ENCODE data around the gene TEAD3. TPM values are rescaled to one million over a fixed set of nuclear protein-coding genes. Genes with fewer than 3 reads are reported as not detected.

The TEAD3 gene
- total and polyA plus RNA-seq, 10 of the 15 experiments (the other 5 are each of a cell fraction or from before 2014, with no cell fraction given): 0.02 to 0.28 (median 0.18) TPM; not detected in 5

DNA sequence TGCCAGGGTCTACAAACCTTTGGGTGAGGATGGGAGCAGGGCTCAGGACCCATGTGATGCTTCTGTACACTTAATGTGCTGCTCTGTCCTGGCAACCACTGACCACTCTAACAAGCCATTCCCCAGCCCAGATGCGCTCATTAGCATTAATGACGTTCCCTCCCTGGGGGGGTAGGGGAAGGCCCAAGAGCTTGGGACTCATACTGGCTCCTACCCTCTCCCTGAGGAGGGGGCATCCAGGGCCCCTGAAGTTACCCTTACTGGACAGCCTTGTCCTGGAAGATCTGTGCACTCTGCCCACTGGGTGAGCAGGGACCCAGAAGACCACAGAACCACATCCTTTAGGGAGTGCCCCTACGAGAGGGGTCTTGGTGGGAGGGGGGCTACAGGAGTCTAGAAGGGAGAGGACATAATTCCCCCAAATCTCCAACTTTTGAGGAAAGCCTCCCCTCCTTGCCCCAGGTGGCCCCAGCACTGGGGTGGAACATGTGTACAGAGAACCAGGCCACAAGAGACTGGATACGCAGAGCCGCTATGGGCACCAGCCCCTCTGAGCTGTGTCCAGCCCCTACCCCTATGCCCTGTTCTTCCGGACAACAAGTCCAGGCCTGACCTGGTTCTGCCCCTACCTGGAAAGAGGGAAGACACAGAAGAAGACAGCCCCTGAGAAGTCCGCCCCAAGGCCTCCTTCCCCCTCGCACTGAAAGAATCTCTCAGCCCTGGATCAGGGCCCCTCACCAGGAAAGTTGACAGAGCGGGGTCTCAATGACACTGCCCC, 1.4 kb downstream of the TEAD3 start:
- Histone ChIP-seq H3K4me3 (no peak overlapping the region), H3K4me1 (ENCODE audit: control insufficient read depth, insufficient read depth, low read length) (peaks cover 8% of the 10 kb centered on the region), H3K9ac (ENCODE audit: control insufficient read depth, insufficient read depth, low read length) (no peak overlapping the region), H3K79me2 (ENCODE audit: control insufficient read depth, insufficient read depth, low read length) (no peaks in the 10 kb centered on the region), H3K27ac (ENCODE audit: control insufficient read depth, insufficient read depth) (no peak overlapping the region), H3K4me2 (ENCODE audit: control insufficient read depth, insufficient read depth) (no peak overlapping the region), H3K9me3 (replicated peaks; ENCODE audit: control insufficient read depth, insufficient read depth, low read length) (no peaks in the 10 kb centered on the region), H3K36me3 (ENCODE audit: control insufficient read depth in 2 of 2, insufficient read depth in 2 of 2, low read length in 1 of 2) (no peaks in the 10 kb centered on the region), H3K27me3 (replicated peaks in 1 of 2; ENCODE audit: control insufficient read depth in 2 of 2, insufficient read depth in 2 of 2, low read length in 1 of 2) (peaks cover 0 to 16% of the 10 kb centered on the region in 2 experiments), H4K20me1 (ENCODE audit: control insufficient read depth, insufficient read depth) (no peaks in the 10 kb centered on the region), H2AFZ (ENCODE audit: control insufficient read depth, low read depth, low read length) (no peak overlapping the region)
- ATAC-seq: no peak
- 66% methylated on average over 9 of the region's 9 CpGs for WGBS (ENCODE audit: insufficient coverage, insufficient replicate concordance, low lambda C conversion rate, missing lambda C conversion rate)
- BruUV-seq (replicated peaks): no TSS peak
- intact Hi-C loops (cut with micrococcal nuclease; ENCODE audit: unreplicated experiment): no loop called here
- RAD21 ChIA-PET (ENCODE audit: unreplicated experiment): no interaction called here
- SMC1A ChIA-PET (ENCODE audit: uncharacterized antibody, unreplicated experiment): interaction anchor here (0.7 kb wide), 1 partner anchor 44 kb away, joined by 3 read pairs; no protein-coding TSS in a partner anchor
- in situ Hi-C loops (cut with MboI): no loop called here
- no peak for FAIRE-seq
- TF ChIP-seq, protein P1, sequence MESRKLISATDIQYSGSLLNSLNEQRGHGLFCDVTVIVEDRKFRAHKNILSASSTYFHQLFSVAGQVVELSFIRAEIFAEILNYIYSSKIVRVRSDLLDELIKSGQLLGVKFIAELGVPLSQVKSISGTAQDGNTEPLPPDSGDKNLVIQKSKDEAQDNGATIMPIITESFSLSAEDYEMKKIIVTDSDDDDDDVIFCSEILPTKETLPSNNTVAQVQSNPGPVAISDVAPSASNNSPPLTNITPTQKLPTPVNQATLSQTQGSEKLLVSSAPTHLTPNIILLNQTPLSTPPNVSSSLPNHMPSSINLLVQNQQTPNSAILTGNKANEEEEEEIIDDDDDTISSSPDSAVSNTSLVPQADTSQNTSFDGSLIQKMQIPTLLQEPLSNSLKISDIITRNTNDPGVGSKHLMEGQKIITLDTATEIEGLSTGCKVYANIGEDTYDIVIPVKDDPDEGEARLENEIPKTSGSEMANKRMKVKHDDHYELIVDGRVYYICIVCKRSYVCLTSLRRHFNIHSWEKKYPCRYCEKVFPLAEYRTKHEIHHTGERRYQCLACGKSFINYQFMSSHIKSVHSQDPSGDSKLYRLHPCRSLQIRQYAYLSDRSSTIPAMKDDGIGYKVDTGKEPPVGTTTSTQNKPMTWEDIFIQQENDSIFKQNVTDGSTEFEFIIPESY (IDR thresholded peaks at IDR 0.05): no peak
- TF ChIP-seq ATF7 (IDR thresholded peaks at IDR 0.05; ENCODE audit: low read depth): no peak
- no peak for TF ChIP-seq PAX5 (IDR thresholded peaks at IDR 0.05; ENCODE audit: borderline replicate concordance, low read depth, low read length)
- no peak for TF ChIP-seq YY1 (IDR thresholded peaks at IDR 0.05; ENCODE audit: low read depth, low read length)
- TF ChIP-seq, protein P2, sequence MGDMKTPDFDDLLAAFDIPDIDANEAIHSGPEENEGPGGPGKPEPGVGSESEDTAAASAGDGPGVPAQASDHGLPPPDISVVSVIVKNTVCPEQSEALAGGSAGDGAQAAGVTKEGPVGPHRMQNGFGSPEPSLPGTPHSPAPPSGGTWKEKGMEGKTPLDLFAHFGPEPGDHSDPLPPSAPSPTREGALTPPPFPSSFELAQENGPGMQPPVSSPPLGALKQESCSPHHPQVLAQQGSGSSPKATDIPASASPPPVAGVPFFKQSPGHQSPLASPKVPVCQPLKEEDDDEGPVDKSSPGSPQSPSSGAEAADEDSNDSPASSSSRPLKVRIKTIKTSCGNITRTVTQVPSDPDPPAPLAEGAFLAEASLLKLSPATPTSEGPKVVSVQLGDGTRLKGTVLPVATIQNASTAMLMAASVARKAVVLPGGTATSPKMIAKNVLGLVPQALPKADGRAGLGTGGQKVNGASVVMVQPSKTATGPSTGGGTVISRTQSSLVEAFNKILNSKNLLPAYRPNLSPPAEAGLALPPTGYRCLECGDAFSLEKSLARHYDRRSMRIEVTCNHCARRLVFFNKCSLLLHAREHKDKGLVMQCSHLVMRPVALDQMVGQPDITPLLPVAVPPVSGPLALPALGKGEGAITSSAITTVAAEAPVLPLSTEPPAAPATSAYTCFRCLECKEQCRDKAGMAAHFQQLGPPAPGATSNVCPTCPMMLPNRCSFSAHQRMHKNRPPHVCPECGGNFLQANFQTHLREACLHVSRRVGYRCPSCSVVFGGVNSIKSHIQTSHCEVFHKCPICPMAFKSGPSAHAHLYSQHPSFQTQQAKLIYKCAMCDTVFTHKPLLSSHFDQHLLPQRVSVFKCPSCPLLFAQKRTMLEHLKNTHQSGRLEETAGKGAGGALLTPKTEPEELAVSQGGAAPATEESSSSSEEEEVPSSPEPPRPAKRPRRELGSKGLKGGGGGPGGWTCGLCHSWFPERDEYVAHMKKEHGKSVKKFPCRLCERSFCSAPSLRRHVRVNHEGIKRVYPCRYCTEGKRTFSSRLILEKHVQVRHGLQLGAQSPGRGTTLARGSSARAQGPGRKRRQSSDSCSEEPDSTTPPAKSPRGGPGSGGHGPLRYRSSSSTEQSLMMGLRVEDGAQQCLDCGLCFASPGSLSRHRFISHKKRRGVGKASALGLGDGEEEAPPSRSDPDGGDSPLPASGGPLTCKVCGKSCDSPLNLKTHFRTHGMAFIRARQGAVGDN (IDR thresholded peaks at IDR 0.05): no peak
- TF ChIP-seq ZBED1 (IDR thresholded peaks at IDR 0.05; ENCODE audit: borderline replicate concordance): no peak
- TF ChIP-seq ETV6 (conservative IDR thresholded peaks at IDR 0.05 in 1 of 2, IDR thresholded peaks at IDR 0.05 in 1 of 2; ENCODE audit: borderline replicate concordance in 1 of 2, low read depth in 1 of 2): no peak
- TF ChIP-seq EP300 (IDR thresholded peaks at IDR 0.05; ENCODE audit: borderline replicate concordance in 1 of 2, control insufficient read depth in 1 of 2, low read depth in 2 of 2, low read length in 2 of 2): no peak
- DNase-seq (ENCODE audit: low read depth, low spot score): no peak
- POLR2A ChIA-PET: interaction anchor here (0.6 kb wide), 1 partner anchor 863 kb away, joined by 4 read pairs; no protein-coding TSS in a partner anchor
- CTCF ChIA-PET: no interaction called here

Data from GM12878 (cell line).